ENCODE results near the gene TMEM8B. TPM values are rescaled to one million over a fixed set of nuclear protein-coding genes. Genes with fewer than 3 reads are reported as not detected.

TMEM8B gene
- total RNA-seq, 1 donor: 0.86 TPM

- no peak for TF ChIP-seq CTCF (IDR thresholded peaks at IDR 0.05; ENCODE audit: insufficient read depth, low read depth, low read length)
- DNase-seq (ENCODE audit: low read depth): no peak
- H3K4me3 ChIP-seq (ENCODE audit: low read depth, low read length): no peak overlapping the region
These were observed 7.6 kb downstream of the TMEM8B start for GRCh38 chr9:35836595-35836994.

- TF ChIP-seq CTCF (IDR thresholded peaks at IDR 0.05; ENCODE audit: insufficient read depth, low read depth, low read length): no peak
- no peak overlapping the region for H3K4me3 ChIP-seq (ENCODE audit: low read depth, low read length)
- DNase-seq (ENCODE audit: low read depth): no peak
These were observed 10.9 kb downstream of the TMEM8B start for GRCh38 chr9:35839926-35840325.

GRCh38 chr9:35840881-35841644 is 12.0 kb downstream of the TMEM8B start:
- H3K4me3 ChIP-seq (ENCODE audit: low read depth, low read length): no peak overlapping the region
- no peak for TF ChIP-seq CTCF (IDR thresholded peaks at IDR 0.05; ENCODE audit: insufficient read depth, low read depth, low read length)
- no peak for DNase-seq (ENCODE audit: low read depth)

GRCh38 chr9:35841645-35841900 is 12.5 kb downstream of the TMEM8B start:
- DNase-seq (ENCODE audit: low read depth): no peak
- no peak for TF ChIP-seq CTCF (IDR thresholded peaks at IDR 0.05; ENCODE audit: insufficient read depth, low read depth, low read length)
- no peak overlapping the region for H3K4me3 ChIP-seq (ENCODE audit: low read depth, low read length)

- no peak for DNase-seq (ENCODE audit: low read depth)
- TF ChIP-seq CTCF (IDR thresholded peaks at IDR 0.05; ENCODE audit: insufficient read depth, low read depth, low read length): no peak
- H3K4me3 ChIP-seq (ENCODE audit: low read depth, low read length): no peak overlapping the region
These were observed 13.2 kb downstream of the TMEM8B start for GRCh38 chr9:35842020-35842745.

DNA sequence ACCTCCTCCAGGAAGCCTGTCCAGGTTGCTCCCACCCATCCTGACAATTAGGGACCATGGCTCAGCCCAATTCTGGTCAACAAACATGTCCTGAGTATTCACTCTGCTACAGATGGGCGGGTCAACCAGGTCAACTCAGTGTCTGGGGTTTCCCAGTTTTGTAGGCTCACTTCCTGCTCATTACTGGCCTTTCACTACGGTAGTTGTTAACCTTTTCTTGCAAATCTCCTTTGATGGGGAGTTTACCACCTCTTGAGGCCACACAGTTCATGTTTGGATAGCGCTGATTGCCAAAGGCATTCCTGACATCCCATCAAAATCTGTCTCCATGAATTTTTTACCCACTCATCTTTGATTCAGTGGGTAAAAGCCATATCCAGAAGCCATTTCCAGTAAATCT is 13.8 kb downstream of the TMEM8B start:
- TF ChIP-seq CTCF (IDR thresholded peaks at IDR 0.05; ENCODE audit: insufficient read depth, low read depth, low read length): no peak
- DNase-seq (ENCODE audit: low read depth): no peak
- no peak overlapping the region for H3K4me3 ChIP-seq (ENCODE audit: low read depth, low read length)
